GM19395 (cell line): ENCODE results near the gene NUDT3.

Source experiments
- ATAC-seq: cut with Tn5 transposase; IDR thresholded peaks from one replicate; pipeline ENCODE4 v1.9.1; 2021; ENCODE audit warnings: mild to moderate bottlenecking, moderate library complexity; ENCODE audit not compliant: unreplicated experiment

Gene NUDT3

GRCh38 chr6:34230653-34231371 is 161.7 kb downstream of the NUDT3 start:
- no peak for ATAC-seq

DNA sequence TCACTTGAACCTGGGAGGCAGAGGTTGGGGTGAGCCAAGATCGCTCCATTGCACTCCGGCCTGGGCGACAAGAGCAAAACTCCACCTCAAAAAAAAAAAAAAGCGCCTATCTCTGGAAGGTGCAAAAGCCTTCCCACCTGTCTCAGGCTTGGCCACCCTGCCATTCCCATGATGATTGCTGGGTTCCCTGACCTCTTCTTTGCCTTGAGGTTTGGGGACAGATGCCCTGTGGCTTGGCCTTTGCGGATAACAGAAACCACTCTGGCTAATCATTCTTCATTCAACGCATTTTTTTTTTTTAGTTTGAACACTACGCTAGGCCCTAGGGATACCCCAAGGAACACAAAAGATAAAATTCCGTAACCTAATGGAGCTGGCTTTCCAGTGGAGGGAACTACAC is 162.6 kb downstream of the NUDT3 start:
- no peak for ATAC-seq
